Endothelial cell of umbilical vein (primary cell): ENCODE data around the gene NAPA. TPM values are rescaled to one million over a fixed set of nuclear protein-coding genes. Genes with fewer than 3 reads are reported as not detected.

ENCODE experiments used
- BruUV-seq: library from RNA; stranded (reverse); fragments of 400-500 nt; replicated peaks from 2 replicates; lab custom pipeline; 2021; lab: Mats Ljungman, UMichigan
- CTCF ChIA-PET: fragments of 300-600, 350-600 bp; sonication (Branson Sonifier 250); formaldehyde crosslinking; loops from one replicate; lab custom pipeline; 2021; ENCODE audit warnings: antibody characterized with exemption, inconsistent platforms; lab: Charles Lee
- POLR2A ChIA-PET: fragments of 300-600, 350-600 bp; sonication (Branson Sonifier 250); formaldehyde crosslinking; loops from one replicate; lab custom pipeline; 2021; ENCODE audit warnings: antibody characterized with exemption, inconsistent platforms; lab: Charles Lee
- DNase-seq: peaks from one replicate; pipeline ENCODE4 v3.0.0-alpha.2; 2011; ENCODE audit warnings: low read depth, low spot score
- FAIRE-seq: peaks from 2 replicates; lab custom pipeline; 2011; peaks lifted over from hg19 to GRCh38; lab: Jason Lieb, UNC
- H2AFZ ChIP-seq: 2 replicates; pipeline ENCODE4 v1.6.0; 2012; ENCODE audit warnings: low read depth, low read length, control low read depth, inconsistent platforms
- H3K27ac ChIP-seq: 2 replicates; pipeline ENCODE4 v1.5.1; 2011; ENCODE audit warnings: low read depth, mild to moderate bottlenecking, control low read depth, low read length, moderate library complexity; ENCODE audit not compliant: insufficient read depth
- H3K27me3 ChIP-seq, 2 experiments: 2 replicates each; pipeline versions ENCODE4 v1.6.0 to v1.6.1; 2011; ENCODE audit warnings: low read length in 2 of 2, mixed read lengths in 1 of 2; ENCODE audit not compliant: control insufficient read depth in 2 of 2, insufficient read depth in 2 of 2
- H3K36me3 ChIP-seq, 2 experiments: 2 replicates in 1 of 2; 3 replicates in 1 of 2; pipeline ENCODE4 v1.5.1; 2011; ENCODE audit warnings: low read length in 2 of 2, mild to moderate bottlenecking in 1 of 2, moderate library complexity in 1 of 2; ENCODE audit not compliant: control insufficient read depth in 2 of 2, insufficient read depth in 2 of 2; ENCODE audit errors: extremely low read depth in 1 of 2
- H3K4me1 ChIP-seq: 3 replicates; pipeline ENCODE4 v1.5.1; 2011; ENCODE audit warnings: mild to moderate bottlenecking, low read length; ENCODE audit not compliant: control insufficient read depth, insufficient read depth; ENCODE audit errors: extremely low read depth
- H3K4me2 ChIP-seq: 2 replicates; pipeline ENCODE4 v1.6.1; 2011; ENCODE audit warnings: low read length, control low read depth, mixed read lengths; ENCODE audit not compliant: insufficient read depth
- H3K4me3 ChIP-seq, 3 experiments: fragments of 200-600 bp in 1 of 3; sonication (generic), shearing (Covaris generic) in 1 of 3; replicated peaks in 1 of 3; 2 replicates each; pipeline ENCODE4 v1.5.1; 2011 to 2016; ENCODE audit warnings: control low read depth in 3 of 3, low read length in 3 of 3, mild to moderate bottlenecking in 2 of 3, inconsistent platforms in 1 of 3, low read depth in 1 of 3, moderate library complexity in 1 of 3; ENCODE audit not compliant: insufficient read depth in 1 of 3
- H3K79me2 ChIP-seq: 2 replicates; pipeline ENCODE4 v1.6.0; 2012; ENCODE audit warnings: low read length, inconsistent platforms; ENCODE audit not compliant: control insufficient read depth, insufficient read depth
- H3K9ac ChIP-seq: replicated peaks from 2 replicates; pipeline ENCODE3; 2011; ENCODE audit warnings: low read length, control low read depth; ENCODE audit not compliant: insufficient read depth; ENCODE audit errors: extremely low read depth
- H3K9me1 ChIP-seq: replicated peaks from 3 replicates; pipeline ENCODE4 v1.6.0; 2011; ENCODE audit warnings: mild to moderate bottlenecking, low read length; ENCODE audit not compliant: control insufficient read depth, insufficient read depth; ENCODE audit errors: extremely low read depth
- H3K9me3 ChIP-seq: replicated peaks from 2 replicates; pipeline ENCODE4 v1.5.1; 2012; ENCODE audit warnings: low read length, inconsistent platforms; ENCODE audit not compliant: control insufficient read depth, insufficient read depth
- H4K20me1 ChIP-seq: replicated peaks from 2 replicates; pipeline ENCODE3; 2011; ENCODE audit warnings: mild to moderate bottlenecking, low read length; ENCODE audit not compliant: control insufficient read depth, insufficient read depth; ENCODE audit errors: extremely low read depth
- CTCF ChIP-seq, 2 donors: IDR thresholded peaks; 1 replicate in 1 of 2; 2 replicates in 1 of 2; pipeline ENCODE4 v1.5.1; 2011; ENCODE audit warnings: low read length in 2 of 2, mild to moderate bottlenecking in 2 of 2, moderate library complexity in 2 of 2, control low read depth in 1 of 2, inconsistent platforms in 1 of 2, low read depth in 1 of 2; ENCODE audit not compliant: insufficient read depth in 1 of 2; ENCODE audit errors: extremely low read depth in 1 of 2
- EZH2 ChIP-seq: IDR thresholded peaks from 2 replicates; pipeline ENCODE4 v1.6.1; 2012; ENCODE audit warnings: borderline replicate concordance, low read depth, mild to moderate bottlenecking, moderate library complexity, low read length, inconsistent platforms; ENCODE audit not compliant: severe bottlenecking
- FOS ChIP-seq: IDR thresholded peaks from 2 replicates; pipeline ENCODE4 v1.6.1; 2011; ENCODE audit warnings: mild to moderate bottlenecking, low read length, moderate library complexity, borderline replicate concordance; ENCODE audit not compliant: insufficient read depth
- GATA2 ChIP-seq: IDR thresholded peaks from 2 replicates; pipeline ENCODE4 v1.7.0; 2011; ENCODE audit warnings: low read depth, mild to moderate bottlenecking, moderate library complexity, mixed read lengths, low read length; ENCODE audit not compliant: insufficient read length, insufficient read depth
- JUN ChIP-seq: IDR thresholded peaks from 2 replicates; pipeline ENCODE4 v1.6.1; 2011; ENCODE audit warnings: borderline replicate concordance, low read depth; ENCODE audit not compliant: insufficient read length, insufficient read depth
- MAX ChIP-seq: IDR thresholded peaks from 2 replicates; pipeline ENCODE4 v1.6.1; 2011; ENCODE audit not compliant: insufficient read depth, insufficient read length
- MYC ChIP-seq: IDR thresholded peaks from one replicate; pipeline ENCODE4 v1.6.1; 2011; ENCODE audit warnings: mild to moderate bottlenecking, low read depth, low read length
- POLR2A ChIP-seq: IDR thresholded peaks from 2 replicates; pipeline ENCODE4 v1.6.1; 2012; ENCODE audit warnings: low read depth, mild to moderate bottlenecking, control low read depth, low read length
- POLR2AphosphoS5 ChIP-seq: IDR thresholded peaks from 2 replicates; pipeline ENCODE4 v1.6.1; 2012; ENCODE audit warnings: low read depth, mild to moderate bottlenecking, control low read depth, low read length, moderate library complexity; ENCODE audit not compliant: insufficient read depth
- dilution Hi-C: fragments of 300-500 bp; cut with MboI; formaldehyde crosslinking; loops from one replicate; pipeline ENCODE4 v1.15.0; 2019; ENCODE audit warnings: low sequenced_read_pairs; ENCODE audit not compliant: extremely low pct_ligation_motif_present
- intact Hi-C: fragments of 100-400 bp; cut with micrococcal nuclease; formaldehyde crosslinking; loops from one replicate; pipeline ENCODE4 v1.10.0; 2022
- polyA plus RNA-seq, 4 experiments: library from polyadenylated mRNA; depleted of rRNA in 3 of 4; stranded (reverse) in 3 of 4; unstranded in 1 of 4; fragments of >200 nt; gene quantifications; 2 replicates each; pipeline versions ENCODE4 v1.2.1 to v1.2.3, GENCODE V29; 2011 to 2012; ENCODE audit warnings: missing spikeins in 1 of 4
- total RNA-seq: library from RNA; stranded (reverse); gene quantifications from 2 replicates; pipeline ENCODE4 v1.2.3, GENCODE V29; 2021

The NAPA gene
- total and polyA plus RNA-seq, 2 donors (not counting 3 experiments of a cell fraction or from before 2014, with no cell fraction given) = 107 to 154 TPM

- no peak overlapping the region for H3K27ac ChIP-seq
- no peak overlapping the region for H3K4me3 ChIP-seq
- H3K4me1 ChIP-seq = no peaks in the 10 kb centered on the region
- TF ChIP-seq POLR2AphosphoS5 = no peak
- no peak for TF ChIP-seq CTCF (IDR thresholded peaks at IDR 0.05; ENCODE audit: extremely low read depth in 1 of 2, insufficient read depth in 1 of 2, low read depth in 1 of 2, low read length in 2 of 2)
- no peak for TF ChIP-seq GATA2
- no peak for TF ChIP-seq POLR2A
- TF ChIP-seq MAX = no peak
- no peak for TF ChIP-seq JUN
- no peak for TF ChIP-seq EZH2
- no peak for TF ChIP-seq MYC
- TF ChIP-seq FOS = no peak
- FAIRE-seq (no peak), DNase-seq (no peak)
- dilution Hi-C loops (no loop called here), intact Hi-C loops (no loop called here)
- no peak overlapping the region for H2AFZ ChIP-seq
- BruUV-seq = no TSS peak
- H3K79me2 ChIP-seq = no peaks in the 10 kb centered on the region
- peaks cover 3 to 41% of the 10 kb centered on the region in 2 experiments for H3K36me3 ChIP-seq
- no peaks in the 10 kb centered on the region for H3K9me3 ChIP-seq
- H4K20me1 ChIP-seq = no peaks in the 10 kb centered on the region
- POLR2A ChIA-PET = no interaction called here
- no peaks in the 10 kb centered on the region for H3K27me3 ChIP-seq
- H3K4me2 ChIP-seq = no peak overlapping the region
- no peaks in the 10 kb centered on the region for H3K9me1 ChIP-seq
- no peak overlapping the region for H3K9ac ChIP-seq
- CTCF ChIA-PET = interaction anchor here (1.3 kb wide), 1 partner anchor 16 kb away, joined by 7 read pairs; the partner anchor contains the start of gene KPTN
Observed at GRCh38 chr19:47499371-47499770, 15.5 kb downstream of the NAPA start.
